AG09319 (cell line): Measurements from ENCODE around the gene DMAC1.

Experiments used
- DNase-seq: peaks from one replicate; pipeline ENCODE4 v3.0.0-alpha.2; 2010; ENCODE audit warnings: low read depth; ENCODE audit errors: extremely low read depth
- TF ChIP-seq, protein P1 (sequence below): IDR thresholded peaks from 2 replicates; pipeline ENCODE4 v1.5.1; 2011; ENCODE audit warnings: low read depth, mild to moderate bottlenecking, inconsistent platforms, low read length, moderate library complexity

The DMAC1 gene

DNA sequence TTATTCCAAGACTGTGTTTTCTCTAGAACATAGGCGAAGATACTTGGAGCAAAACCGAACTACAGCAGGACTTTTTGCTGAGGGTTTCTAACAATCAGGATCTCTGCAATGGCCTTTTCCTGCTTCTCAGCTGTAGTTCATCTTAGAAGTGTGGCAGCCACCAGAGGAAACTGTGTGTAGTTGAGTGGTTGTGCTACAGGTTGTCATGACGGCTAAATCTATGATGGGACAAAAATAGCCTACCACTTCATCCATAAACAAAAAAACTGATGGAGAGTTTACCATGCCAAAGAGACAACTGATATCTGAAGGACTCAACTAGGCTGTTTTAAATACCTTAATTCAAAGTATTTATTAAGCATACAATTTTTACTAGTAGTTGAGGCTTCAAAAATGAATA, 28.2 kb upstream of the DMAC1 start:
- TF ChIP-seq, protein P1, sequence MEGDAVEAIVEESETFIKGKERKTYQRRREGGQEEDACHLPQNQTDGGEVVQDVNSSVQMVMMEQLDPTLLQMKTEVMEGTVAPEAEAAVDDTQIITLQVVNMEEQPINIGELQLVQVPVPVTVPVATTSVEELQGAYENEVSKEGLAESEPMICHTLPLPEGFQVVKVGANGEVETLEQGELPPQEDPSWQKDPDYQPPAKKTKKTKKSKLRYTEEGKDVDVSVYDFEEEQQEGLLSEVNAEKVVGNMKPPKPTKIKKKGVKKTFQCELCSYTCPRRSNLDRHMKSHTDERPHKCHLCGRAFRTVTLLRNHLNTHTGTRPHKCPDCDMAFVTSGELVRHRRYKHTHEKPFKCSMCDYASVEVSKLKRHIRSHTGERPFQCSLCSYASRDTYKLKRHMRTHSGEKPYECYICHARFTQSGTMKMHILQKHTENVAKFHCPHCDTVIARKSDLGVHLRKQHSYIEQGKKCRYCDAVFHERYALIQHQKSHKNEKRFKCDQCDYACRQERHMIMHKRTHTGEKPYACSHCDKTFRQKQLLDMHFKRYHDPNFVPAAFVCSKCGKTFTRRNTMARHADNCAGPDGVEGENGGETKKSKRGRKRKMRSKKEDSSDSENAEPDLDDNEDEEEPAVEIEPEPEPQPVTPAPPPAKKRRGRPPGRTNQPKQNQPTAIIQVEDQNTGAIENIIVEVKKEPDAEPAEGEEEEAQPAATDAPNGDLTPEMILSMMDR: no peak
- DNase-seq: no peak

DNA sequence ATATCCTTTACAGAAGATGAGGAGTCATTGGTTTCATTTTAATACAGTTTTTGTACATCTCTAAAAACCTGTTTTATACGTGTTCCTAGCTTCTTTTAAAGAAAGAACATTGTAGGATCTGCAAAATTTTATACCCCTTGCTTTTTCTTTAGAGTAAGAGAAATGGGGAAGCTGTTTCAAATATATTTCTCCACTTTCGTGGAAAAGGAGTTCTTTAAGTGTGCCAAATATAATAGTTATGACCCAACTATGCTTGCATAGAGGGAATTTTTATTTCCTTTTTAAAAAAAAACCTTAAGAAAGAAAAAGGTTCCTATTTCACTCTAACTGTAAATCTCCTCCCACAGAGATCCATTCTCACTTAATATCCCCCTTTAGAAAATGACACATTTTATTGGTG, 27.5 kb upstream of the DMAC1 start:
- no peak for DNase-seq
- TF ChIP-seq, protein P1: no peak

DNA sequence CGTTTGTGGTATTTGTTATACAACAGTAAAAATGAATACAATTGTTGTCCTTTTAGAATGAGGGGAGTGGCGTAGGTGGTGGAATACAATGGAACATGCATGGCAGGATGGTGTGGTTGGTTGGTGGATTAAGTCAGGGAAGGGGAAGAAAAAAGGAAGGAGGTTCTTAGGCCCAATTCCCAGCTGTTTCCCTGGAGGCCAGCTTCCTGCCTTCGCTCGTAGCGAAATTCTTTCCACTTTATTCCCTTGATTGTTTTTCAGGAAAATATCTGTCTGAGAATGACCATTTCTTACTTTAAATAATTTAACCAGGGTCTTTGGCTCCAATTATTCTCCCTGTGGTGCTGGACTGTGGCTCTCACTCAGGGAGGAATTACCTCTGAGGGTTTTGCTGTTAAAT, 24.1 kb upstream of the DMAC1 start:
- TF ChIP-seq, protein P1: no peak
- DNase-seq: no peak

DNA sequence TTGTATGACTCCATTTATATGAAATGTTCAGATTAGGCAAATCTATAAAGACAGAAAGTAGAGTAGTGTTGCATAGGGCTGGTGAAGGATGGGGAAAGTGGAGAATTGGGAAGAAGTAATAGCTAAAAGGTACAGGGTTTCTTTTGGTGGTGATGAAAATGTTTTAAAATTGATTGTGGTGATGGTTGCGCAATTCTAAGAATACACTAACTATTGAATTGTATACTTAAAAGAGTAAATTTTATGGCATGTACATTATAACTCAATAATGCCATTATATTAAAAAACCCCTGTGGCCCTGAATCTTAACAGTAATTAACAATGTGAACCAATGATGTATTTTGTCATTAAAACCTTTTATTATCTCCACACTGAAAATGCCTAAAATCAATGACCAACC, 20.4 kb upstream of the DMAC1 start:
- TF ChIP-seq, protein P1: no peak
- DNase-seq: no peak

DNA sequence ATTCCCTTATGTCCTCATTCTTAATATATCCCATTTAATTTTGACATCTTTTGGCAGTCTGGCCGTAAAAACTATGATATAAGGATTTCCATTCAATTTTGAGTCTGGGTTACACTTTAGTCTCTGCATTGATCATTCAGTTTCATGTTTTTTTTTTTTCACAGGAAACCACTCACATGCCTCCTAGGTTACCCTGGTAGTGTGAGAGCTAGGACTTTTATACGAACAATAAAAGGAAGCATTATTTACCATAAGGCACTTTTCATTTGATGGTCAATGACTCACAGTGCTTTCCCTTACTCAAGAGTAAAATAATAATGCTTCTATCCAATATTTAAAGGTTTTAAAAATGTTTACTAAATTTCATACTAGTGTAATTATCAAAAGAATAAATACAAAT, 16.4 kb upstream of the DMAC1 start:
- DNase-seq: no peak
- TF ChIP-seq, protein P1: no peak

DNA sequence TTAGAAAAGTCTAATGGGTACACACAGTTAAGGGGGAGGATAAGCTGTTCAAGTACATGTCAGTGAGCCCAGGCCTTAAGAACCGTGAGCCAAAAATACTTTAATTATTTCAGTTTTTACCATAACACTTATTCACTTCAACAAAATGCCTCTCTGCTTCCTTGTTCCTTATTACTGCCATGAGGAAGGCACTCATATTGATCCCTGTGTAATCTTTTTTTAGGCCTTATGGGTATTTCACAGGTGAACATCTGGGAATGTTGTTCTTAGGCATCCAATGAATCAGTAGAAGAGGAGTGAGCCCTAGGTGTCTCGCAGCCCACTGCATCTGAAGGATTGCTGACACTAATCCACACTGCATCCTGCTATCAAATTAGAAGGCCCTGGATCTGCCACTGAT, 13.5 kb upstream of the DMAC1 start:
- no peak for DNase-seq
- TF ChIP-seq, protein P1: no peak

DNA sequence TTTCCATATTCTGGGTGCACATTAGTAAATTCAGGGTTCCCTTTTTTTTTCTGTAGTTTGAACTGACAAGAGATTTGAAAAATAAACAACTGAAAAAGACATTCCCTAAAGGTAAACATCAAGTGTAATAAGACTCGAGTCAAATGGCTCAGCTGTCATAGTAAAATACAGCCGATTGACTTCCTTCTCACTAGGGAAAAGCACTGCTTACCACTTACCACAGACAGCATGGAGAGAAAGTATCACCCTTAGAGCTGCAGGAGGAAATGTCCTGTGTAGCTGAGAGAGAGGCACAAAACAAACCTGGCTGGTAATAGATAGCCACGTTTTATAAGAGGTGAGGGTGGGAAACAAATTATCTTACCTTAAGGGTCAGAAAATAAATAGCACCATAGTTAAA, 12.1 kb upstream of the DMAC1 start:
- no peak for DNase-seq

More for the DNA sequence above, 12.1 kb upstream of the DMAC1 start:
- TF ChIP-seq, protein P1: no peak
